PC-3 (cell line): ENCODE data around the gene TET2. TPM values are rescaled to one million over a fixed set of nuclear protein-coding genes. Genes with fewer than 3 reads are reported as not detected.
A peak's percentile ranks its signal among the peaks of the same experiment; 100 is the strongest.

ENCODE experiments used
- ATAC-seq: fragments of 200-7000 bp; cut with Tn5 transposase; 2 replicates; pipeline ENCODE4 v1.9.1; 2020; ENCODE audit warnings: mild to moderate bottlenecking, moderate library complexity
- BruUV-seq: library from RNA; stranded (reverse); fragments of 400-500 nt; replicated peaks from 2 replicates; lab custom pipeline; 2021; lab: Mats Ljungman, UMichigan
- CTCF ChIA-PET: fragments of 300-600 bp; sonication (Branson Sonifier 250); formaldehyde crosslinking; loops from one replicate; lab custom pipeline; 2022; ENCODE audit warnings: antibody characterized with exemption; lab: Charles Lee
- POLR2A ChIA-PET: fragments of 300-600 bp; sonication (Branson Sonifier 250); formaldehyde crosslinking; loops from one replicate; lab custom pipeline; 2022; ENCODE audit warnings: antibody characterized with exemption; ENCODE audit not compliant: unreplicated experiment; lab: Charles Lee
- DNase-seq: peaks from one replicate; pipeline ENCODE4 v3.0.0-alpha.2; 2015
- H2AFZ ChIP-seq: fragments of 300-600 bp; sonication (generic); 2 replicates; pipeline ENCODE4 v1.6.0; 2016; ENCODE audit warnings: antibody characterized with exemption, low read length
- H3F3A ChIP-seq: fragments of 300-600 bp; sonication (generic); one replicate; pipeline ENCODE4 v1.6.0; 2017; ENCODE audit warnings: antibody characterized with exemption, low read length, control low read depth, mild to moderate bottlenecking; ENCODE audit not compliant: unreplicated experiment
- H3K27ac ChIP-seq: fragments of 300-600 bp; sonication (generic); 2 replicates; pipeline ENCODE4 v1.5.1; 2016; ENCODE audit warnings: mild to moderate bottlenecking, low read length
- H3K27me3 ChIP-seq: fragments of 300-600 bp; sonication (generic); 2 replicates; pipeline ENCODE4 v1.6.1; 2016; ENCODE audit warnings: low read length, mixed read lengths
- H3K36me3 ChIP-seq: fragments of 300-600 bp; sonication (generic); 2 replicates; pipeline ENCODE4 v1.6.1; 2016; ENCODE audit warnings: low read depth, mixed run types, low read length, mixed read lengths
- H3K4me1 ChIP-seq: fragments of 300-600 bp; sonication (generic); 2 replicates; pipeline ENCODE4 v1.5.1; 2016; ENCODE audit warnings: low read length; ENCODE audit not compliant: insufficient read depth
- H3K4me2 ChIP-seq: fragments of 300-600 bp; sonication (generic); 2 replicates; pipeline ENCODE4 v1.6.0; 2016; ENCODE audit warnings: low read length
- H3K4me3 ChIP-seq: fragments of 300-600 bp; sonication (generic); 2 replicates; pipeline ENCODE4 v1.5.1; 2016; ENCODE audit warnings: mild to moderate bottlenecking, low read length, mixed read lengths
- H3K79me2 ChIP-seq: fragments of 300-600 bp; sonication (generic); 2 replicates; pipeline ENCODE4 v1.6.1; 2017; ENCODE audit warnings: low read length, mixed read lengths
- H3K9ac ChIP-seq: fragments of 300-600 bp; sonication (generic); 2 replicates; pipeline ENCODE4 v1.6.0; 2016; ENCODE audit warnings: mild to moderate bottlenecking, low read length
- H3K9me2 ChIP-seq: fragments of 300-600 bp; sonication (generic); replicated peaks from 2 replicates; pipeline ENCODE4 v1.6.1; 2016; ENCODE audit warnings: mixed run types, low read length, mixed read lengths
- H3K9me3 ChIP-seq: fragments of 300-600 bp; sonication (generic); 2 replicates; pipeline ENCODE4 v1.6.1; 2016; ENCODE audit warnings: low read length, mixed read lengths
- H4K20me1 ChIP-seq: fragments of 300-600 bp; sonication (generic); 2 replicates; pipeline ENCODE4 v1.6.1; 2016; ENCODE audit warnings: low read length, mixed read lengths
- CTCF ChIP-seq: fragments of 300-600 bp; sonication (generic); conservative IDR thresholded peaks from 2 replicates; pipeline ENCODE4 v1.5.1; 2017; ENCODE audit warnings: antibody characterized with exemption, low read depth, mild to moderate bottlenecking, low read length
- EZH2 ChIP-seq: fragments of 300-600 bp; sonication (generic); IDR thresholded peaks from one replicate; pipeline ENCODE4 v1.6.1; 2017; ENCODE audit warnings: antibody characterized with exemption, mild to moderate bottlenecking, low read length; ENCODE audit not compliant: unreplicated experiment
- EZH2phosphoT487 ChIP-seq: fragments of 300-600 bp; sonication (generic); IDR thresholded peaks from 2 replicates; pipeline ENCODE4 v1.6.1; 2018; ENCODE audit warnings: mild to moderate bottlenecking, antibody characterized with exemption, low read length, borderline replicate concordance
- intact Hi-C: fragments of 100-400 bp; cut with micrococcal nuclease; formaldehyde crosslinking; loops from 2 replicates; pipeline ENCODE4 v1.9.0; 2023
- total RNA-seq: library from RNA; depleted of rRNA; stranded (reverse); fragments of >200 nt; gene quantifications from 2 replicates; pipeline ENCODE4 v1.2.3, GENCODE V29; 2014

TET2 gene
- total RNA-seq, 1 experiment from 2014 or later: 5.6 TPM

GRCh38 chr4:105234582-105234981, 87.9 kb downstream of the TET2 start:
- no peaks in the 10 kb centered on the region for H3K79me2 ChIP-seq
- ATAC-seq (no peak), DNase-seq (no peak)
- no peak overlapping the region for H3K4me3 ChIP-seq
- no peaks in the 10 kb centered on the region for H3K4me1 ChIP-seq
- no peaks in the 10 kb centered on the region for H3K9me3 ChIP-seq
- H4K20me1 ChIP-seq: no peaks in the 10 kb centered on the region
- no peak overlapping the region for H2AFZ ChIP-seq
- H3K9me2 ChIP-seq: no peaks in the 10 kb centered on the region
- ChIA-PET CTCF (no interaction called here), POLR2A (no interaction called here)
- no peaks in the 10 kb centered on the region for H3F3A ChIP-seq
- TF ChIP-seq EZH2phosphoT487: no peak
- TF ChIP-seq CTCF: no peak
- no peak for TF ChIP-seq EZH2
- H3K9ac ChIP-seq: no peak overlapping the region
- H3K27me3 ChIP-seq: no peaks in the 10 kb centered on the region
- H3K36me3 ChIP-seq: no peaks in the 10 kb centered on the region
- BruUV-seq: no TSS peak
- no peak overlapping the region for H3K27ac ChIP-seq
- intact Hi-C loops: no loop called here
- H3K4me2 ChIP-seq: no peak overlapping the region

GRCh38 chr4:105236202-105236915, 89.7 kb downstream of the TET2 start:
- Histone ChIP-seq H3F3A (no peaks in the 10 kb centered on the region), H3K9me3 (no peaks in the 10 kb centered on the region), H4K20me1 (no peaks in the 10 kb centered on the region), H3K9me2 (no peaks in the 10 kb centered on the region), H3K27me3 (no peaks in the 10 kb centered on the region), H3K4me3 (no peak overlapping the region), H3K27ac (no peak overlapping the region), H3K79me2 (no peaks in the 10 kb centered on the region), H3K9ac (no peak overlapping the region), H2AFZ (no peak overlapping the region), H3K4me2 (no peak overlapping the region), H3K36me3 (no peaks in the 10 kb centered on the region), H3K4me1 (no peaks in the 10 kb centered on the region)
- DNase-seq: no peak
- ATAC-seq: no peak
- ChIA-PET POLR2A (no interaction called here), CTCF (no interaction called here)
- TF ChIP-seq EZH2phosphoT487: no peak
- TF ChIP-seq CTCF: no peak
- no peak for TF ChIP-seq EZH2
- BruUV-seq: TSS peak; percentile 18
- intact Hi-C loops: no loop called here

- Histone ChIP-seq H2AFZ (no peak overlapping the region), H3K4me2 (no peak overlapping the region), H3K4me3 (no peak overlapping the region), H3K27me3 (no peaks in the 10 kb centered on the region), H4K20me1 (no peaks in the 10 kb centered on the region), H3K9me2 (no peaks in the 10 kb centered on the region), H3K79me2 (no peaks in the 10 kb centered on the region), H3K9ac (no peak overlapping the region), H3K27ac (no peak overlapping the region), H3K9me3 (no peaks in the 10 kb centered on the region), H3K36me3 (no peaks in the 10 kb centered on the region), H3K4me1 (no peaks in the 10 kb centered on the region), H3F3A (no peaks in the 10 kb centered on the region)
- ATAC-seq (no peak), DNase-seq (no peak)
- TF ChIP-seq CTCF (no peak), EZH2 (no peak), EZH2phosphoT487 (no peak)
- intact Hi-C loops: no loop called here
- BruUV-seq: no TSS peak
- POLR2A ChIA-PET: no interaction called here
- CTCF ChIA-PET: no interaction called here
Observed at GRCh38 chr4:105236916-105237311, 90.2 kb downstream of the TET2 start.
